ENCODE results near the gene HEXB. TPM values are rescaled to one million over a fixed set of nuclear protein-coding genes. Genes with fewer than 3 reads are reported as not detected.

HEXB gene
- total and polyA plus RNA-seq, 2 of the 13 experiments (the other 11 are each of a cell fraction or from before 2014, with no cell fraction given) = 100 to 104 TPM

DNA sequence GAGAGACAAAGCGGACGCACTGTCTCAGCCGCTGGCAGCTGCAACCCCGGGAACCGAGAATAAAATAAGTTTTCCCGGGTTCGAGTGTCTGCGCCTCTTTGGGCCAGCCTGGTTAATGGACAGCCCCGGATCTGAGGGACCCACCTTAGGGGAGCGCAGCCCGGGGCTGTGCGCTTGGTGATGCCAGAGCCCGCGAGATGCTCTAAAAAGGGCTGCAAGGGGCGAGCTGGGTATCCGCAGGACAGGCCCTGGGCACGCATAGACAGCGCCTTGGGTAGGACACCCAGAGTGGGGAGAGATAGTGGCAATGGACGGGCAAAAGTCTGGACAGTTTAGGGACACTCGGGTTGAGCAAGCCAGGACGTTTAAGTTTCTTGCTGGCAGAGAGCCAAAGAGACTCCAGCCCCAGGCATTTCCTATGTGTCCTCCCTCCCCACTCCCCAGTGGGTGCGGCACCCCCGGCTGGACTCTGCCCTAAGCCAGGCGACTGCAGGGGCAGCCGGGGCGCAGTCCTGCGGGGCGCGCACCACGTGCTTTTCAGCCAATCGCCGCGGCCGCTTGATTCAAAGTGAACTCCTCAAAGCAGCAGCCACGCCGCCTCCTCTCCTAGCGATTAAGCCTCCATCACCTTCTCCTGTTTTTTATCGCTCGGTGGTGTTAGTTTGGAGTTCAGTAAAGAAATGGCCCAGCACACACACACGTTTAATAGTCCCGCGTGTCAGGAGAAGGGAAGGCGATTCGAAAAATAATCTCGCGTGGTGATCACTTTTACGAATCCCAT is 43.9 kb upstream of the HEXB start (continued):
- TF ChIP-seq, protein P1, sequence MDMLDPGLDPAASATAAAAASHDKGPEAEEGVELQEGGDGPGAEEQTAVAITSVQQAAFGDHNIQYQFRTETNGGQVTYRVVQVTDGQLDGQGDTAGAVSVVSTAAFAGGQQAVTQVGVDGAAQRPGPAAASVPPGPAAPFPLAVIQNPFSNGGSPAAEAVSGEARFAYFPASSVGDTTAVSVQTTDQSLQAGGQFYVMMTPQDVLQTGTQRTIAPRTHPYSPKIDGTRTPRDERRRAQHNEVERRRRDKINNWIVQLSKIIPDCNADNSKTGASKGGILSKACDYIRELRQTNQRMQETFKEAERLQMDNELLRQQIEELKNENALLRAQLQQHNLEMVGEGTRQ (IDR thresholded peaks at IDR 0.05; ENCODE audit: low read depth, low read length) = peak; percentile 40; the same call in 1 of the 2 replicates
- TF ChIP-seq, protein P1 (CRISPR knock-in tag; IDR thresholded peaks at IDR 0.05; ENCODE audit: borderline replicate concordance) = peak; percentile 88; the same call in 1 of the 2 replicates
- TF ChIP-seq RCOR2 (CRISPR knock-in tag; IDR thresholded peaks at IDR 0.05) (peak; percentile 64; the same call in 1 of the 2 replicates), MBD4 (IDR thresholded peaks at IDR 0.05; ENCODE audit: borderline replicate concordance, low read length) (no peak), ZNF75D (CRISPR knock-in tag; IDR thresholded peaks at IDR 0.05; ENCODE audit: borderline replicate concordance) (no peak), ZNF878 (CRISPR knock-in tag; IDR thresholded peaks at IDR 0.05) (no peak), KLF15 (CRISPR knock-in tag; IDR thresholded peaks at IDR 0.05; ENCODE audit: borderline replicate concordance) (no peak; the same call in 1 of the 2 replicates), ZBTB3 (CRISPR knock-in tag; IDR thresholded peaks at IDR 0.05; ENCODE audit: borderline replicate concordance, low read depth) (no peak), ELF3 (CRISPR knock-in tag; IDR thresholded peaks at IDR 0.05) (peak; percentile 57; the same call in 1 of the 2 replicates), NFKBIZ (CRISPR knock-in tag; IDR thresholded peaks at IDR 0.05) (no peak; the same call in none of the 2 replicates), THYN1 (CRISPR knock-in tag; IDR thresholded peaks at IDR 0.05; ENCODE audit: borderline replicate concordance, low read depth) (no peak), PHF21A (CRISPR knock-in tag; IDR thresholded peaks at IDR 0.05) (no peak), NAIF1 (CRISPR knock-in tag; IDR thresholded peaks at IDR 0.05; ENCODE audit: borderline replicate concordance) (0 out of 2 replicates have a peak, but pooled peaks have one; percentile 31), ONECUT2 (CRISPR knock-in tag; IDR thresholded peaks at IDR 0.05) (no peak), HCFC1 (IDR thresholded peaks at IDR 0.05; ENCODE audit: low read depth, low read length) (no peak), JUN (CRISPR knock-in tag; IDR thresholded peaks at IDR 0.05) (0 out of 2 replicates have a peak, but pooled peaks have one; percentile 13), PITX1 (CRISPR knock-in tag; IDR thresholded peaks at IDR 0.05) (no peak), FOXP4 (CRISPR knock-in tag; IDR thresholded peaks at IDR 0.05) (peak; percentile 57)
- TF ChIP-seq, protein P2, sequence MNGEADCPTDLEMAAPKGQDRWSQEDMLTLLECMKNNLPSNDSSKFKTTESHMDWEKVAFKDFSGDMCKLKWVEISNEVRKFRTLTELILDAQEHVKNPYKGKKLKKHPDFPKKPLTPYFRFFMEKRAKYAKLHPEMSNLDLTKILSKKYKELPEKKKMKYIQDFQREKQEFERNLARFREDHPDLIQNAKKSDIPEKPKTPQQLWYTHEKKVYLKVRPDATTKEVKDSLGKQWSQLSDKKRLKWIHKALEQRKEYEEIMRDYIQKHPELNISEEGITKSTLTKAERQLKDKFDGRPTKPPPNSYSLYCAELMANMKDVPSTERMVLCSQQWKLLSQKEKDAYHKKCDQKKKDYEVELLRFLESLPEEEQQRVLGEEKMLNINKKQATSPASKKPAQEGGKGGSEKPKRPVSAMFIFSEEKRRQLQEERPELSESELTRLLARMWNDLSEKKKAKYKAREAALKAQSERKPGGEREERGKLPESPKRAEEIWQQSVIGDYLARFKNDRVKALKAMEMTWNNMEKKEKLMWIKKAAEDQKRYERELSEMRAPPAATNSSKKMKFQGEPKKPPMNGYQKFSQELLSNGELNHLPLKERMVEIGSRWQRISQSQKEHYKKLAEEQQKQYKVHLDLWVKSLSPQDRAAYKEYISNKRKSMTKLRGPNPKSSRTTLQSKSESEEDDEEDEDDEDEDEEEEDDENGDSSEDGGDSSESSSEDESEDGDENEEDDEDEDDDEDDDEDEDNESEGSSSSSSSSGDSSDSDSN (CRISPR knock-in tag; IDR thresholded peaks at IDR 0.05) = no peak

Data from HepG2 (cell line).